ENCODE data around the gene MFSD11.

GRCh38 chr17:76709077-76709950 is 28.6 kb upstream of the MFSD11 start:
- TF ChIP-seq, protein P1, sequence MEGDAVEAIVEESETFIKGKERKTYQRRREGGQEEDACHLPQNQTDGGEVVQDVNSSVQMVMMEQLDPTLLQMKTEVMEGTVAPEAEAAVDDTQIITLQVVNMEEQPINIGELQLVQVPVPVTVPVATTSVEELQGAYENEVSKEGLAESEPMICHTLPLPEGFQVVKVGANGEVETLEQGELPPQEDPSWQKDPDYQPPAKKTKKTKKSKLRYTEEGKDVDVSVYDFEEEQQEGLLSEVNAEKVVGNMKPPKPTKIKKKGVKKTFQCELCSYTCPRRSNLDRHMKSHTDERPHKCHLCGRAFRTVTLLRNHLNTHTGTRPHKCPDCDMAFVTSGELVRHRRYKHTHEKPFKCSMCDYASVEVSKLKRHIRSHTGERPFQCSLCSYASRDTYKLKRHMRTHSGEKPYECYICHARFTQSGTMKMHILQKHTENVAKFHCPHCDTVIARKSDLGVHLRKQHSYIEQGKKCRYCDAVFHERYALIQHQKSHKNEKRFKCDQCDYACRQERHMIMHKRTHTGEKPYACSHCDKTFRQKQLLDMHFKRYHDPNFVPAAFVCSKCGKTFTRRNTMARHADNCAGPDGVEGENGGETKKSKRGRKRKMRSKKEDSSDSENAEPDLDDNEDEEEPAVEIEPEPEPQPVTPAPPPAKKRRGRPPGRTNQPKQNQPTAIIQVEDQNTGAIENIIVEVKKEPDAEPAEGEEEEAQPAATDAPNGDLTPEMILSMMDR (IDR thresholded peaks at IDR 0.05): no peak
- no peak for TF ChIP-seq ATOH8 (CRISPR knock-in tag; IDR thresholded peaks at IDR 0.05; ENCODE audit: low read depth)
- TF ChIP-seq POLR2A (IDR thresholded peaks at IDR 0.05; ENCODE audit: low read length): peak; percentile 5; the same call in 1 of the 2 replicates
- TF ChIP-seq ZFP36 (IDR thresholded peaks at IDR 0.05; ENCODE audit: borderline replicate concordance, partially characterized antibody): no peak
- no peak for TF ChIP-seq POLR2AphosphoS2 (conservative IDR thresholded peaks at IDR 0.05; ENCODE audit: low read length)
- TF ChIP-seq EP300 (IDR thresholded peaks at IDR 0.05): no peak
- no peak for TF ChIP-seq MAFK (IDR thresholded peaks at IDR 0.05; ENCODE audit: partially characterized antibody)
- TF ChIP-seq CEBPB (IDR thresholded peaks at IDR 0.05): no peak
